Caco-2 (cell line): ENCODE results near the gene EN1. TPM values are rescaled to one million over a fixed set of nuclear protein-coding genes. Genes with fewer than 3 reads are reported as not detected.

Experiments
- BruUV-seq: library from RNA; stranded (reverse); fragments of 400-500 nt; replicated peaks from 2 replicates; lab custom pipeline; 2021; lab: Mats Ljungman, UMichigan
- CTCF ChIA-PET: fragments of 300-600 bp; sonication (Branson Sonifier 250); formaldehyde crosslinking; loops from one replicate; lab custom pipeline; 2022; ENCODE audit warnings: antibody characterized with exemption; lab: Charles Lee
- POLR2A ChIA-PET: fragments of 300-600 bp; sonication (Branson Sonifier 250); formaldehyde crosslinking; loops from one replicate; lab custom pipeline; 2022; ENCODE audit warnings: antibody characterized with exemption; lab: Charles Lee
- DNase-seq, 2 experiments: peaks; one replicate each; pipeline versions ENCODE4 v3.0.0 to v3.0.0-alpha.2; 2020 to 2022
- H3K27me3 ChIP-seq: replicated peaks from 2 replicates; pipeline ENCODE4 v1.6.0; 2011; ENCODE audit warnings: low read length; ENCODE audit not compliant: control insufficient read depth, insufficient read depth
- H3K36me3 ChIP-seq: 2 replicates; pipeline ENCODE4 v1.5.1; 2011; ENCODE audit warnings: low read length; ENCODE audit not compliant: control insufficient read depth, insufficient read depth
- H3K4me1 ChIP-seq: fragments of 250-450 bp; sonication (Bioruptor Pico); 2 replicates; pipeline ENCODE4 v1.5.1; 2020; ENCODE audit warnings: mild to moderate bottlenecking
- H3K4me3 ChIP-seq: 2 replicates; pipeline ENCODE4 v1.5.1; 2011; ENCODE audit warnings: low read depth, mild to moderate bottlenecking, control low read depth, low read length
- H3K9me3 ChIP-seq: fragments of 250-450 bp; sonication (Bioruptor Pico); 2 replicates; pipeline ENCODE4 v1.5.1; 2020; ENCODE audit warnings: mild to moderate bottlenecking, moderate library complexity
- H3K27ac Mint-ChIP-seq: one replicate; pipeline ENCODE4 v1.8.0; 2022; ENCODE audit warnings: mixed read lengths; ENCODE audit not compliant: unreplicated experiment
- H3K27me3 Mint-ChIP-seq: one replicate; pipeline ENCODE4 v1.8.0; 2022; ENCODE audit warnings: mixed read lengths; ENCODE audit not compliant: insufficient read depth, unreplicated experiment
- H3K36me3 Mint-ChIP-seq: one replicate; pipeline ENCODE4 v1.8.0; 2022; ENCODE audit warnings: mild to moderate bottlenecking, mixed read lengths; ENCODE audit not compliant: insufficient read depth, unreplicated experiment
- H3K4me1 Mint-ChIP-seq: one replicate; pipeline ENCODE4 v1.8.0; 2022; ENCODE audit warnings: low read depth, mixed read lengths; ENCODE audit not compliant: unreplicated experiment
- H3K4me3 Mint-ChIP-seq: one replicate; pipeline ENCODE4 v1.8.0; 2022; ENCODE audit warnings: mild to moderate bottlenecking, moderate library complexity, mixed read lengths; ENCODE audit not compliant: unreplicated experiment
- H3K9me3 Mint-ChIP-seq: one replicate; pipeline ENCODE4 v1.8.0; 2022; ENCODE audit warnings: mixed read lengths; ENCODE audit not compliant: unreplicated experiment
- intact Hi-C: fragments of 100-400 bp; cut with micrococcal nuclease; formaldehyde crosslinking; loops from one replicate; pipeline ENCODE4 v1.10.0; 2022; ENCODE audit not compliant: unreplicated experiment
- total RNA-seq: library from RNA; stranded (reverse); gene quantifications from 2 replicates; pipeline ENCODE4 v1.2.3, GENCODE V29; 2022
- TF ChIP-seq, protein P1 (sequence below), 2 experiments: fragments of 200-600 bp in 1 of 2; IDR thresholded peaks; 1 replicate in 1 of 2; 2 replicates in 1 of 2; pipeline versions ENCODE4 v1.5.1 to v1.8.0; 2011 to 2022; ENCODE audit warnings: antibody characterized with exemption in 1 of 2, control low read depth in 1 of 2, inconsistent platforms in 1 of 2, low read depth in 1 of 2, low read length in 1 of 2, mild to moderate bottlenecking in 1 of 2, moderate library complexity in 1 of 2; ENCODE audit not compliant: insufficient read depth in 1 of 2, severe bottlenecking in 1 of 2, unreplicated experiment in 1 of 2

Gene EN1
- total RNA-seq, 1 experiment from 2014 or later = 0.16 TPM

DNA sequence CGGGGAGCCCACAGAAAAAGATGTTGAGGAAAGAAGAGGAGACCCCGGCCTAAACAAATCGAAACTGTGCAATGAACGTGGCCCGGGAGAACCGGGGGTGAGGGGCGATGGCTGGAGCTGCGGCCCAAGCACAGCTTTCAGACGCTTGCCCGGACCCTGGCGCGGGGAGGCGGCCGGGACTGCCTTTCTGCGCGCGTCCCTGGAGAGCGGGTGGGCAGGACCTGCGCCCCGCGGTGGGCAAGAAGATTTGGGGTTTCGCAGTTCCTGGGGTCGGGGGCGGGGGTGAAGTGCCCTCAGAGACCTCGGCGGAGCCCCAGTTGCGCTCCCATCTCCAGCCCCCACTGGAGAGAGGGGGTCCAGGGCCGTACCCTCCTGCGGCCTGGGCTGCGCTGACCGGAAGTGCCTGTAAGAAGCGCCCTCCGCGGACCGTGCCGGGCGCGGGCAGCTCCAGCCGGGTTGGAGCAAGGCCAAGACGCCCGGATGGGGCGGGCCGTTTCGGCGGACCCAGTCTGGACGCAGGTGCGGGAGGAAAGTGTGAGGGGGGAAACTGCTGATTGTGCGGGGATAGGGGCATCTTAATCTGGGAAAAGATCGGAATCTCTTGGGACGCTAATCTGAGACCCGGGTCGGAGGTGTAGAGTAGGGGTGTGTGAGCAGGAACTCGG, 11.6 kb downstream of the EN1 start:
- Mint-ChIP-seq H3K4me3 (no peak overlapping the region), H3K9me3 (no peaks in the 10 kb centered on the region), H3K4me1 (no peaks in the 10 kb centered on the region), H3K36me3 (no peaks in the 10 kb centered on the region), H3K27me3 (no peaks in the 10 kb centered on the region), H3K27ac (no peak overlapping the region)
- TF ChIP-seq, protein P1, sequence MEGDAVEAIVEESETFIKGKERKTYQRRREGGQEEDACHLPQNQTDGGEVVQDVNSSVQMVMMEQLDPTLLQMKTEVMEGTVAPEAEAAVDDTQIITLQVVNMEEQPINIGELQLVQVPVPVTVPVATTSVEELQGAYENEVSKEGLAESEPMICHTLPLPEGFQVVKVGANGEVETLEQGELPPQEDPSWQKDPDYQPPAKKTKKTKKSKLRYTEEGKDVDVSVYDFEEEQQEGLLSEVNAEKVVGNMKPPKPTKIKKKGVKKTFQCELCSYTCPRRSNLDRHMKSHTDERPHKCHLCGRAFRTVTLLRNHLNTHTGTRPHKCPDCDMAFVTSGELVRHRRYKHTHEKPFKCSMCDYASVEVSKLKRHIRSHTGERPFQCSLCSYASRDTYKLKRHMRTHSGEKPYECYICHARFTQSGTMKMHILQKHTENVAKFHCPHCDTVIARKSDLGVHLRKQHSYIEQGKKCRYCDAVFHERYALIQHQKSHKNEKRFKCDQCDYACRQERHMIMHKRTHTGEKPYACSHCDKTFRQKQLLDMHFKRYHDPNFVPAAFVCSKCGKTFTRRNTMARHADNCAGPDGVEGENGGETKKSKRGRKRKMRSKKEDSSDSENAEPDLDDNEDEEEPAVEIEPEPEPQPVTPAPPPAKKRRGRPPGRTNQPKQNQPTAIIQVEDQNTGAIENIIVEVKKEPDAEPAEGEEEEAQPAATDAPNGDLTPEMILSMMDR (IDR thresholded peaks at IDR 0.05; ENCODE audit: insufficient read depth in 1 of 2, low read depth in 1 of 2, low read length in 1 of 2, severe bottlenecking in 1 of 2, unreplicated experiment in 1 of 2) = no peak
- CTCF ChIA-PET = no interaction called here
- no TSS peak for BruUV-seq
- POLR2A ChIA-PET = no interaction called here
- no peaks in the 10 kb centered on the region for H3K4me1 ChIP-seq
- no peak overlapping the region for H3K4me3 ChIP-seq
- no peaks in the 10 kb centered on the region for H3K9me3 ChIP-seq
- intact Hi-C loops = no loop called here
- no peaks in the 10 kb centered on the region for H3K36me3 ChIP-seq
- no peaks in the 10 kb centered on the region for H3K27me3 ChIP-seq
- peak in 1 of 2 experiments; percentile 15 for DNase-seq

DNA sequence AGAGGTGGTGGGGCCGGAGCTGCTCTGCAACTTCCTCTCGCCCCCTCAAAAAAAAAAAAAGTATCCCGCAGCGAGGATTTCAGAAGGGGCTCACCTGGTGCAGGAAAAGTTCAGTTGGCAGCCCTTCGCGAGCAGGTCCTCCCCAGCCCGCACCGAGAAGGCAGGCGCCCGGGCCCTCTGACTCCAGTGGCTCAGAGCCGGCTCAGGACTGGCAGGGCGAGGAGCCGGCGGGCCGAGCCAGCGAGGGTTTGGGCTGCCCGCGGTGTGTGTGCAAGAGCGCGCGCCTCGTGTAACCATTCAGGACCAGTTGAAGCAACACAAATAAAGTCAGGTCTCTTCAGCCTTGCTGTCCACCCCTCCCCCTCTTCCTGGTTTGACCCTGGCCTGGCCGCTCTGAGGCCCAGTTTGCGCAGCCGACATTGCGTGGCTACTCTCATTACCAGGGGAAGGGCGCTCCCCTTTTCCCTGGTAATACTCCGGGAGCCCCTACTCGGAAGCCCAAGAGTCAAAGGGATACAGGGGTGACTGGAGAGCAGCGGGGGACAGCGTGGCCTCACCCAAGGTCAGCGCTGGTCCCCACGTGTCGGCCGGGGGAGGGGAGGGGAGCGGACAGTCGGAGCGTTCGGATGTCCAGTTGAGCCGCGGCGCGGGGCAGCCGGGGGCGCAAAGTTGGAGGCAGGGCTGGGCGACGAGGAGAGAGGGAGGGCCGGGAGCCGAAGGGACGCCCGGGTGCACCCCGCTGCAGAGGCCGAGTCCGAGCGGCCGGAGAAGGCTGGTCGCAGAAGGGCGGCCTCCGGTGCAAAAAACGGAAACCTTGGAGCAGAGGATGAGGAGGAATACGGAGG, 12.3 kb downstream of the EN1 start:
- Histone ChIP-seq H3K36me3 (no peaks in the 10 kb centered on the region), H3K4me3 (no peak overlapping the region), H3K27me3 (peaks cover 2% of the 10 kb centered on the region; the same call in 1 of the 2 replicates), H3K4me1 (no peaks in the 10 kb centered on the region), H3K9me3 (no peaks in the 10 kb centered on the region)
- Mint-ChIP-seq H3K27me3 (peaks cover 2% of the 10 kb centered on the region), H3K4me3 (no peak overlapping the region), H3K9me3 (no peaks in the 10 kb centered on the region), H3K27ac (no peak overlapping the region), H3K4me1 (no peaks in the 10 kb centered on the region), H3K36me3 (no peaks in the 10 kb centered on the region)
- intact Hi-C loops = no loop called here
- POLR2A ChIA-PET = no interaction called here
- TF ChIP-seq, protein P1 (IDR thresholded peaks at IDR 0.05; ENCODE audit: insufficient read depth in 1 of 2, low read depth in 1 of 2, low read length in 1 of 2, severe bottlenecking in 1 of 2, unreplicated experiment in 1 of 2) = no peak
- BruUV-seq = no TSS peak
- DNase-seq = peak in 1 of 2 experiments; percentile 21
- CTCF ChIA-PET = no interaction called here

DNA sequence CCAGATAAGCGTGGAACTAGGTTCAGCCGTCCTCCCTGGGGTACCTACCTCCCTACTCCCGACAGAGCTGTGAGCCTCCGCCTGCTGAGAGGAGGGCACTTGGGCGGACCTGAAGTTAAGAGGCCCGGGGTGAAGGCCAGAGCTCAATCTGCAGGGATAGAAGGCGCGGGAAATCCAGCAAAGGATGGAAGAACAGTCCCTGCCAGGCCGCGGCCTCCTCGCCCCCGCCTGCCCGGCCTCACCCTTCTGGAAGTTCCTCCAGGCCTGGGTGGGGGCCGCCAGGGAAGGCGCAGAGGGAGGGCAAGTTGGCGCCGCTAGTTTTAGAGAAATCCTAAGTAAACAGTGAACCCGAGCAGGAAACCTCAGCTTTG, 13.0 kb downstream of the EN1 start:
- ChIA-PET POLR2A (no interaction called here), CTCF (no interaction called here)
- H3K27me3 Mint-ChIP-seq = peaks cover 5% of the 10 kb centered on the region
- peaks cover 2% of the 10 kb centered on the region; the same call in 1 of the 2 replicates for H3K27me3 ChIP-seq
- peak in 1 of 2 experiments; percentile 11 for DNase-seq
- H3K4me1 ChIP-seq = no peaks in the 10 kb centered on the region
- no TSS peak for BruUV-seq
- H3K9me3 ChIP-seq = no peaks in the 10 kb centered on the region
- H3K36me3 ChIP-seq = no peaks in the 10 kb centered on the region
- no peak overlapping the region for H3K4me3 ChIP-seq
- H3K4me3 Mint-ChIP-seq = no peak overlapping the region
- no peaks in the 10 kb centered on the region for H3K4me1 Mint-ChIP-seq
- TF ChIP-seq, protein P1 (IDR thresholded peaks at IDR 0.05; ENCODE audit: insufficient read depth in 1 of 2, low read depth in 1 of 2, low read length in 1 of 2, severe bottlenecking in 1 of 2, unreplicated experiment in 1 of 2) = no peak
- no peaks in the 10 kb centered on the region for H3K36me3 Mint-ChIP-seq
- no peak overlapping the region for H3K27ac Mint-ChIP-seq
- intact Hi-C loops = no loop called here
- H3K9me3 Mint-ChIP-seq = no peaks in the 10 kb centered on the region
